HepG2 (cell line): Measurements from ENCODE around the gene LSM6. TPM values are rescaled to one million over a fixed set of nuclear protein-coding genes. Genes with fewer than 3 reads are reported as not detected.

Source experiments
- ATAC-seq: fragments of 200-7000 bp; cut with Tn5 transposase; 3 replicates; pipeline ENCODE4 v1.9.1; 2020; ENCODE audit warnings: mild to moderate bottlenecking, moderate library complexity
- BruUV-seq: library from RNA; stranded (reverse); fragments of 400-500 nt; replicated peaks from 2 replicates; lab custom pipeline; 2021; lab: Mats Ljungman, UMichigan
- CTCF ChIA-PET: fragments of 300-600 bp; formaldehyde crosslinking; extraction: SDS; loops from one replicate; lab custom pipeline; 2021; ENCODE audit warnings: low total read pairs, inconsistent platforms, low intra/inter-chr PET ratio; lab: Yijun Ruan, JAX
- POLR2A ChIA-PET: fragments of 350-600 bp; sonication (Branson Sonifier 250); formaldehyde crosslinking; loops from one replicate; lab custom pipeline; 2020; ENCODE audit warnings: antibody characterized with exemption, inconsistent platforms; lab: Yijun Ruan, JAX
- DNase-seq: peaks from one replicate; pipeline ENCODE4 v3.0.0-alpha.2; 2015; ENCODE audit warnings: low spot score
- FAIRE-seq: peaks from 3 replicates; lab custom pipeline; 2011; peaks lifted over from hg19 to GRCh38; lab: Jason Lieb, UNC
- H2AFZ ChIP-seq: one replicate; pipeline ENCODE4 v1.6.1; 2011; ENCODE audit warnings: low read length, inconsistent platforms
- H3K27ac ChIP-seq: fragments of 300-600 bp; 3 replicates; pipeline ENCODE4 v1.8.0; 2011; ENCODE audit warnings: mixed run types, mild to moderate bottlenecking, mixed read lengths, low read length, inconsistent platforms; ENCODE audit not compliant: insufficient read depth; ENCODE audit errors: extremely low read length
- H3K27me3 ChIP-seq, 2 experiments: fragments of 200-600 bp in 1 of 2; 2 replicates in 1 of 2; 3 replicates in 1 of 2; pipeline versions ENCODE4 v1.6.0 to v1.8.0; 2011; ENCODE audit warnings: low read length in 2 of 2, mild to moderate bottlenecking in 2 of 2, moderate library complexity in 2 of 2, inconsistent platforms in 1 of 2; ENCODE audit not compliant: insufficient read depth in 2 of 2, control insufficient read depth in 1 of 2
- H3K36me3 ChIP-seq, 2 experiments: fragments of 200-600 bp in 1 of 2; replicated peaks in 1 of 2; 2 replicates in 1 of 2; 3 replicates in 1 of 2; pipeline versions ENCODE4 v1.5.1 to v1.8.0; 2011; ENCODE audit warnings: low read length in 2 of 2, inconsistent platforms in 1 of 2; ENCODE audit not compliant: insufficient read depth in 2 of 2, control insufficient read depth in 1 of 2
- H3K4me1 ChIP-seq: 2 replicates; pipeline ENCODE4 v1.5.1; 2012; ENCODE audit warnings: low read length, inconsistent platforms; ENCODE audit not compliant: insufficient read depth
- H3K4me2 ChIP-seq: 2 replicates; pipeline ENCODE4 v1.6.0; 2011; ENCODE audit warnings: low read depth, low read length, inconsistent platforms
- H3K4me3 ChIP-seq, 3 experiments: fragments of 200-600 bp in 1 of 3; sonication (generic), shearing (Covaris generic) in 1 of 3; replicated peaks in 1 of 3; 2 replicates each; pipeline ENCODE4 v1.5.1; 2011 to 2016; ENCODE audit warnings: low read length in 3 of 3, inconsistent platforms in 2 of 3, low read depth in 2 of 3, mild to moderate bottlenecking in 2 of 3, control low read depth in 1 of 3, mixed read lengths in 1 of 3; ENCODE audit not compliant: insufficient read depth in 1 of 3
- H3K79me2 ChIP-seq: one replicate; pipeline ENCODE4 v1.6.1; 2011; ENCODE audit warnings: low read length, inconsistent platforms; ENCODE audit not compliant: insufficient read depth
- H3K9ac ChIP-seq: 2 replicates; pipeline ENCODE4 v1.6.0; 2011; ENCODE audit warnings: mild to moderate bottlenecking, low read depth, low read length, inconsistent platforms; ENCODE audit not compliant: insufficient read depth
- H3K9me3 ChIP-seq: 2 replicates; pipeline ENCODE4 v1.5.1; 2012; ENCODE audit warnings: mild to moderate bottlenecking, low read length
- H4K20me1 ChIP-seq: 2 replicates; pipeline ENCODE4 v1.6.0; 2011; ENCODE audit warnings: inconsistent platforms, mild to moderate bottlenecking, low read length, moderate library complexity; ENCODE audit not compliant: insufficient read depth
- FLYWCH1 ChIP-seq: sonication (generic); formaldehyde crosslinking; IDR thresholded peaks from 2 replicates; pipeline ENCODE4 v1.8.1; 2023; ENCODE audit warnings: mild to moderate bottlenecking, missing genetic modification reagents
- HOXA7 ChIP-seq: sonication (generic); formaldehyde crosslinking; IDR thresholded peaks from 2 replicates; pipeline ENCODE4 v1.8.1; 2022; ENCODE audit warnings: mild to moderate bottlenecking, missing genetic modification reagents, moderate library complexity
- IKZF1 ChIP-seq: fragments of 450-650 bp; IDR thresholded peaks from 2 replicates; pipeline ENCODE4 v1.7.1; 2016
- LRRFIP1 ChIP-seq: sonication (generic); formaldehyde crosslinking; conservative IDR thresholded peaks from 2 replicates; pipeline ENCODE4 v1.4.0; 2020; ENCODE audit warnings: missing genetic modification reagents
- ZBTB8A ChIP-seq: sonication (generic); formaldehyde crosslinking; IDR thresholded peaks from 2 replicates; pipeline ENCODE4 v1.4.0; 2020; ENCODE audit warnings: mild to moderate bottlenecking, low read depth, missing genetic modification reagents, borderline replicate concordance
- WGBS: methylation state at CpG from one replicate; pipeline ENCODE4 v1.1.6; 2017; ENCODE audit warnings: low lambda C conversion rate; 5-methylcytosine and 5-hydroxymethylcytosine counted together
- in situ Hi-C: cut with HindIII; loops from 2 replicates; pipeline ENCODE4 v1.10.0; 2017; ENCODE audit warnings: low pct_unique_long_range_greater_than_20kb; ENCODE audit not compliant: extremely low pct_ligation_motif_present
- intact Hi-C: fragments of 100-400 bp; cut with micrococcal nuclease; formaldehyde crosslinking; loops from one replicate; pipeline ENCODE4 v1.10.0; 2022; ENCODE audit not compliant: unreplicated experiment
- polyA plus RNA-seq, 8 experiments: library from polyadenylated mRNA; depleted of rRNA in 3 of 8; stranded (reverse) in 7 of 8; unstranded in 1 of 8; fragments of >200 nt; fragmentation: Illumina TruSeq in 4 of 8; extraction: Trizol in 4 of 8; gene quantifications; 2 replicates each; pipeline versions ENCODE4 v1.2.1 to v1.2.3, GENCODE V29; 2011 to 2016; ENCODE audit warnings: low read depth in 4 of 8, missing spikeins in 1 of 8, mixed read lengths in 1 of 8; ENCODE audit not compliant: insufficient read depth in 1 of 8
- total RNA-seq, 5 experiments: library from RNA; depleted of rRNA; stranded (reverse); fragments of >200 nt; fragmentation: Illumina TruSeq; extraction: Trizol; gene quantifications; 2 replicates each; pipeline ENCODE4 v1.2.3, GENCODE V29; 2016; ENCODE audit warnings: low read depth in 1 of 5

LSM6 gene
- total and polyA plus RNA-seq, 2 of the 13 experiments (the other 11 are each of a cell fraction or from before 2014, with no cell fraction given) = 14.6 to 83.3 TPM

- H3K27ac ChIP-seq = no peak overlapping the region
- H3K79me2 ChIP-seq = no peaks in the 10 kb centered on the region
- no peak overlapping the region for H3K4me2 ChIP-seq
- no peaks in the 10 kb centered on the region for H3K36me3 ChIP-seq
- TF ChIP-seq ZBTB8A (CRISPR knock-in tag) = no peak
- no peak for TF ChIP-seq LRRFIP1 (CRISPR knock-in tag)
- TF ChIP-seq IKZF1 = no peak
- TF ChIP-seq, all 625 proteins: peak for 0
- WGBS = 29% methylated on average over 2 of the region's 2 CpGs
- POLR2A ChIA-PET = no interaction called here
- Histone ChIP-seq H3K27me3 (no peaks in the 10 kb centered on the region), H3K4me1 (no peaks in the 10 kb centered on the region), H4K20me1 (no peaks in the 10 kb centered on the region), H2AFZ (no peak overlapping the region), H3K9me3 (no peaks in the 10 kb centered on the region), H3K9ac (no peak overlapping the region), H3K4me3 (no peak overlapping the region)
- FAIRE-seq (no peak), ATAC-seq (no peak), DNase-seq (no peak)
- no TSS peak for BruUV-seq
- in situ Hi-C loops = no loop called here
- intact Hi-C loops = no loop called here
- CTCF ChIA-PET = no interaction called here
Measured at GRCh38 chr4:146154057-146154456, 21.5 kb upstream of the LSM6 start.

DNA sequence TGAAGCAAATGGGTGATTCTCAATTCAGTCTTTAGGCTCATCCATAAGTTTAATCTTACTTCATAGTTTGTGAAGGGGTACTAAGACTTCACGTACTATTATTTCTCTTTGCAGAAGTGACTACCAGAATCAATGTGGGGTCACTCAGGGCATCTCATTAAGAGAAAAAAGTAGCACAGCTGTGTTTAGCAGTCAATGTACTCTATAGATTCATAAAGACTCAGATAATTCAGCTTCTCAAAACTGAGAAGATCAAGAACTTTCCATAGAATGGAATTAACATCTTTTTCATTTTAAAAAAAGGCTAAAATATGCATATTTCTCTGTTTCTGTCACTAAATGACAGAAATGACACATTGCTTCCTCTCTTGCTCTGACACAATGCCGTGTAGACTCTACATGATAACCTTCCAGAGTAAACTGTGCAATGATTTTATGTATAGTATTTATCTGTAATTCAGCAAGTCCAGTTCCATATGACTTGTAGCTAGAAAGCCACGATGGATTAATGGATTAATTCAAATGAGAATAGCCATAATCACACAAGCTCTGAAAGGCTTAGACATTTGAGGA is 20.3 kb upstream of the LSM6 start:
- Histone ChIP-seq H3K79me2 (no peaks in the 10 kb centered on the region), H3K27ac (no peak overlapping the region), H3K36me3 (no peaks in the 10 kb centered on the region), H3K9ac (no peak overlapping the region), H2AFZ (no peak overlapping the region), H3K4me2 (no peak overlapping the region), H3K4me1 (no peaks in the 10 kb centered on the region), H4K20me1 (no peaks in the 10 kb centered on the region), H3K4me3 (no peak overlapping the region), H3K9me3 (no peaks in the 10 kb centered on the region), H3K27me3 (no peaks in the 10 kb centered on the region)
- in situ Hi-C loops = no loop called here
- no peak for DNase-seq
- POLR2A ChIA-PET = no interaction called here
- FAIRE-seq = no peak
- CTCF ChIA-PET = no interaction called here
- intact Hi-C loops = no loop called here
- BruUV-seq = no TSS peak
- TF ChIP-seq HOXA7 (no peak), FLYWCH1 (no peak)
- ATAC-seq = no peak
- WGBS = 13% methylated on average over 3 of the region's 3 CpGs
